GM19240 (cell line): ENCODE measurements around the gene OR2W1.

Experiments
- DNase-seq: peaks from one replicate; pipeline ENCODE4 v3.0.0; 2011; ENCODE audit warnings: low spot score; ENCODE audit not compliant: insufficient read length

OR2W1 gene

GRCh38 chr6:29045075-29045474 lies at the start of gene OR2W1:
OR2W1 (minus strand) TSS chr6:29045175; CDS start chr6:29045175, 0 bp downstream.
- no peak for DNase-seq

- DNase-seq: no peak
Measured at GRCh38 chr6:29092957-29093356, 48.0 kb upstream of the OR2W1 start.

- no peak for DNase-seq
Measured at GRCh38 chr6:29087213-29087612, 42.2 kb upstream of the OR2W1 start, which contains the start of gene OR2B3. OR2B3 (minus strand) TSS chr6:29087313; CDS start chr6:29087248, 65 bp downstream.

- no peak for DNase-seq
Measured at GRCh38 chr6:29082457-29082856, 37.5 kb upstream of the OR2W1 start.

GRCh38 chr6:29081312-29081711 lies 36.3 kb upstream of the OR2W1 start:
- DNase-seq: no peak

- DNase-seq: no peak
Measured at GRCh38 chr6:29079203-29079602, 34.2 kb upstream of the OR2W1 start.

GRCh38 chr6:29071831-29072723 lies 27.1 kb upstream of the OR2W1 start:
- peak; percentile 29 for DNase-seq

GRCh38 chr6:29051680-29052079 lies 6.7 kb upstream of the OR2W1 start:
- DNase-seq: no peak

GRCh38 chr6:29035951-29036350 lies 9.0 kb downstream of the OR2W1 start:
- DNase-seq: no peak

- DNase-seq: no peak
Measured at GRCh38 chr6:29028821-29029220, 16.2 kb downstream of the OR2W1 start.

- no peak for DNase-seq
Measured at GRCh38 chr6:29025927-29026585, 18.9 kb downstream of the OR2W1 start.

GRCh38 chr6:29021434-29021833 lies 23.5 kb downstream of the OR2W1 start:
- no peak for DNase-seq

- no peak for DNase-seq
Measured at GRCh38 chr6:29019629-29020028, 25.3 kb downstream of the OR2W1 start.

- DNase-seq: no peak
Measured at GRCh38 chr6:29017428-29017802, 27.6 kb downstream of the OR2W1 start.

GRCh38 chr6:29016559-29017427 lies 28.2 kb downstream of the OR2W1 start:
- DNase-seq: peak; percentile 48

- no peak for DNase-seq
Measured at GRCh38 chr6:29014729-29015608, 30.0 kb downstream of the OR2W1 start.

- DNase-seq: no peak
Measured at GRCh38 chr6:29011276-29011734, 33.7 kb downstream of the OR2W1 start.

- no peak for DNase-seq
Measured at GRCh38 chr6:29009358-29009757, 35.6 kb downstream of the OR2W1 start.

GRCh38 chr6:29008089-29008488 lies 36.9 kb downstream of the OR2W1 start:
- DNase-seq: no peak

GRCh38 chr6:29005183-29005885 lies 39.6 kb downstream of the OR2W1 start, which contains the start of gene ZNF311:
ZNF311 (minus strand) TSS chr6:29005315; CDS start chr6:29003954, 1,361 bp downstream.
- DNase-seq: no peak
